Mesenchymal stem cell (in vitro differentiated cells and primary cell): ENCODE measurements around the gene MCM8.

Experiments
- DNase-seq: peaks from one replicate; pipeline ENCODE4 v3.0.0-alpha.2; 2013
- H2AFZ ChIP-seq: one replicate; pipeline ENCODE4 v1.6.1; 2013; ENCODE audit warnings: low read depth, mild to moderate bottlenecking, control low read depth, inconsistent platforms, low read length, moderate library complexity
- H2AK5ac ChIP-seq: 2 replicates; pipeline ENCODE4 v1.6.1; 2013; ENCODE audit warnings: low read length, moderate library complexity, mild to moderate bottlenecking, inconsistent platforms; ENCODE audit not compliant: severe bottlenecking
- H2BK120ac ChIP-seq: one replicate; pipeline ENCODE4 v1.6.1; 2013; ENCODE audit warnings: low read depth, mild to moderate bottlenecking, inconsistent platforms, low read length, moderate library complexity
- H2BK12ac ChIP-seq, 2 experiments: one replicate each; pipeline ENCODE4 v1.6.1; 2013; ENCODE audit warnings: inconsistent platforms in 2 of 2, low read length in 2 of 2, mild to moderate bottlenecking in 2 of 2, moderate library complexity in 2 of 2, control low read depth in 1 of 2
- H2BK15ac ChIP-seq: one replicate; pipeline ENCODE4 v1.6.1; 2013; ENCODE audit warnings: mild to moderate bottlenecking, low read depth, inconsistent platforms; ENCODE audit not compliant: poor library complexity, severe bottlenecking
- H2BK5ac ChIP-seq: 2 replicates; pipeline ENCODE4 v1.6.1; 2013; ENCODE audit warnings: low read depth, mild to moderate bottlenecking, low read length, control low read depth, inconsistent platforms; ENCODE audit not compliant: poor library complexity, severe bottlenecking
- H3K14ac ChIP-seq, 2 experiments: one replicate each; pipeline ENCODE4 v1.6.1; 2013; ENCODE audit warnings: inconsistent platforms in 2 of 2, low read length in 2 of 2, control low read depth in 1 of 2, mild to moderate bottlenecking in 1 of 2, moderate library complexity in 1 of 2
- H3K18ac ChIP-seq, 2 experiments: one replicate each; pipeline ENCODE4 v1.6.1; 2013; ENCODE audit warnings: inconsistent platforms in 2 of 2, low read length in 2 of 2, control low read depth in 1 of 2, low read depth in 1 of 2, mild to moderate bottlenecking in 1 of 2
- H3K23ac ChIP-seq, 2 experiments: one replicate each; pipeline ENCODE4 v1.6.1; 2013; ENCODE audit warnings: inconsistent platforms in 2 of 2, low read length in 2 of 2, mild to moderate bottlenecking in 2 of 2, moderate library complexity in 2 of 2, control low read depth in 1 of 2
- H3K27ac ChIP-seq: 2 replicates; pipeline ENCODE4 v1.5.1; 2013; ENCODE audit warnings: mild to moderate bottlenecking, moderate library complexity, low read length, control low read depth, inconsistent platforms; ENCODE audit not compliant: poor library complexity, severe bottlenecking
- H3K27me3 ChIP-seq, 2 experiments: 2 replicates each; pipeline versions ENCODE4 v1.6.1 to v1.7.0; 2013; ENCODE audit warnings: low read length in 2 of 2, mild to moderate bottlenecking in 2 of 2, moderate library complexity in 2 of 2, control low read depth in 1 of 2, inconsistent platforms in 1 of 2; ENCODE audit not compliant: control insufficient read depth in 1 of 2, insufficient read depth in 1 of 2
- H3K36me3 ChIP-seq, 2 experiments: 2 replicates each; pipeline versions ENCODE4 v1.6.1 to v1.7.0; 2013; ENCODE audit warnings: low read length in 2 of 2, control low read depth in 1 of 2, inconsistent platforms in 1 of 2, low read depth in 1 of 2, mild to moderate bottlenecking in 1 of 2; ENCODE audit not compliant: insufficient read depth in 2 of 2, control insufficient read depth in 1 of 2
- H3K4ac ChIP-seq, 2 experiments: one replicate each; pipeline ENCODE4 v1.6.1; 2013; ENCODE audit warnings: inconsistent platforms in 2 of 2, low read length in 2 of 2, mild to moderate bottlenecking in 2 of 2, moderate library complexity in 2 of 2, control low read depth in 1 of 2, low read depth in 1 of 2
- H3K4me1 ChIP-seq: 2 replicates; pipeline ENCODE4 v1.6.1; 2013; ENCODE audit warnings: low read depth, low read length, control low read depth; ENCODE audit not compliant: control insufficient read depth, insufficient read depth
- H3K4me2 ChIP-seq: 2 replicates; pipeline ENCODE4 v1.6.1; 2013; ENCODE audit warnings: low read length, mild to moderate bottlenecking, inconsistent platforms; ENCODE audit not compliant: poor library complexity, severe bottlenecking
- H3K4me3 ChIP-seq, 2 experiments: 2 replicates each; pipeline versions ENCODE4 v1.5.1 to v1.7.0; 2013; ENCODE audit warnings: low read length in 2 of 2, mild to moderate bottlenecking in 2 of 2, control low read depth in 1 of 2, low read depth in 1 of 2; ENCODE audit not compliant: insufficient read depth in 1 of 2
- H3K79me1 ChIP-seq: replicated peaks from 2 replicates; pipeline ENCODE4 v1.6.1; 2013; ENCODE audit warnings: mild to moderate bottlenecking, control low read depth, low read length, inconsistent platforms; ENCODE audit not compliant: poor library complexity, severe bottlenecking
- H3K9ac ChIP-seq: 2 replicates; pipeline ENCODE4 v1.7.0; 2013; ENCODE audit warnings: mild to moderate bottlenecking, low read length, moderate library complexity
- H3K9me3 ChIP-seq: 2 replicates; pipeline ENCODE4 v1.7.0; 2013; ENCODE audit warnings: mild to moderate bottlenecking, low read length; ENCODE audit not compliant: control insufficient read depth
- H4K8ac ChIP-seq: one replicate; pipeline ENCODE4 v1.6.1; 2013; ENCODE audit warnings: inconsistent platforms, mild to moderate bottlenecking, low read length, moderate library complexity
- H4K91ac ChIP-seq: one replicate; pipeline ENCODE4 v1.6.1; 2013; ENCODE audit warnings: mild to moderate bottlenecking, low read length, inconsistent platforms
- WGBS: methylation state at CpG from one replicate; pipeline ENCODE4 v1.1.7; 2013; ENCODE audit warnings: mixed read lengths; 5-methylcytosine and 5-hydroxymethylcytosine counted together

MCM8 gene

GRCh38 chr20:6040958-6041807 lies 90.7 kb downstream of the MCM8 start:
- Histone ChIP-seq H2AFZ (no peak overlapping the region), H3K18ac (no peak overlapping the region), H3K79me1 (peaks cover 40% of the 10 kb centered on the region), H3K27me3 (no peaks in the 10 kb centered on the region), H3K23ac (no peak overlapping the region), H2BK5ac (no peak overlapping the region), H2BK15ac (no peak overlapping the region), H3K14ac (no peak overlapping the region), H3K4ac (no peak overlapping the region), H3K4me3 (no peak overlapping the region), H3K4me2 (no peak overlapping the region), H3K9ac (no peak overlapping the region), H2BK120ac (no peak overlapping the region), H2BK12ac (no peak overlapping the region), H2AK5ac (no peak overlapping the region), H4K91ac (peak overlapping the region; percentile 15), H4K8ac (no peak overlapping the region), H3K9me3 (no peaks in the 10 kb centered on the region), H3K4me1 (peaks cover 2% of the 10 kb centered on the region), H3K27ac (no peak overlapping the region), H3K36me3 (peaks cover 54 to 55% of the 10 kb centered on the region in 2 experiments)
- 97% methylated on average over 65 of the region's 67 CpGs for WGBS
- DNase-seq, result no peak

GRCh38 chr20:6041808-6042265 lies 91.4 kb downstream of the MCM8 start:
- H3K9ac ChIP-seq, result no peak overlapping the region
- H3K14ac ChIP-seq, result no peak overlapping the region
- H3K18ac ChIP-seq, result no peak overlapping the region
- no peaks in the 10 kb centered on the region for H3K9me3 ChIP-seq
- no peak for DNase-seq
- 96% methylated on average over 26 of the region's 26 CpGs for WGBS
- H2BK120ac ChIP-seq, result no peak overlapping the region
- peaks cover 2% of the 10 kb centered on the region for H3K4me1 ChIP-seq
- H4K91ac ChIP-seq, result no peak overlapping the region
- H3K23ac ChIP-seq, result no peak overlapping the region
- H3K4ac ChIP-seq, result no peak overlapping the region
- no peak overlapping the region for H4K8ac ChIP-seq
- peaks cover 39% of the 10 kb centered on the region for H3K79me1 ChIP-seq
- H2AFZ ChIP-seq, result no peak overlapping the region
- no peak overlapping the region for H3K4me2 ChIP-seq
- H3K27me3 ChIP-seq, result no peaks in the 10 kb centered on the region
- H3K4me3 ChIP-seq, result no peak overlapping the region
- no peak overlapping the region for H3K27ac ChIP-seq
- H2AK5ac ChIP-seq, result no peak overlapping the region
- H2BK15ac ChIP-seq, result no peak overlapping the region
- H2BK5ac ChIP-seq, result no peak overlapping the region
- H3K36me3 ChIP-seq, result peaks cover 48 to 54% of the 10 kb centered on the region in 2 experiments
- H2BK12ac ChIP-seq, result no peak overlapping the region

GRCh38 chr20:6044115-6044514 lies 93.7 kb downstream of the MCM8 start:
- no peak overlapping the region for H3K14ac ChIP-seq
- H3K4ac ChIP-seq, result no peak overlapping the region
- no peak overlapping the region for H2BK5ac ChIP-seq
- peaks cover 2% of the 10 kb centered on the region for H3K4me1 ChIP-seq
- no peak overlapping the region for H3K27ac ChIP-seq
- H3K23ac ChIP-seq, result no peak overlapping the region
- H3K79me1 ChIP-seq, result peaks cover 41% of the 10 kb centered on the region
- H2AK5ac ChIP-seq, result no peak overlapping the region
- H3K9ac ChIP-seq, result no peak overlapping the region
- H2AFZ ChIP-seq, result no peak overlapping the region
- peaks cover 25 to 61% of the 10 kb centered on the region in 2 experiments for H3K36me3 ChIP-seq
- no peak overlapping the region for H4K91ac ChIP-seq
- H2BK120ac ChIP-seq, result no peak overlapping the region
- WGBS, result 82% methylated on average over 2 of the region's 2 CpGs
- no peaks in the 10 kb centered on the region for H3K27me3 ChIP-seq
- H2BK12ac ChIP-seq, result no peak overlapping the region
- H4K8ac ChIP-seq, result no peak overlapping the region
- no peak overlapping the region for H3K4me2 ChIP-seq
- no peak overlapping the region for H3K4me3 ChIP-seq
- no peaks in the 10 kb centered on the region for H3K9me3 ChIP-seq
- DNase-seq, result no peak
- H2BK15ac ChIP-seq, result no peak overlapping the region
- no peak overlapping the region for H3K18ac ChIP-seq

GRCh38 chr20:6045566-6045965 lies 95.1 kb downstream of the MCM8 start:
- Histone ChIP-seq H4K8ac (no peak overlapping the region), H3K4ac (no peak overlapping the region), H3K4me3 (no peak overlapping the region)

More at GRCh38 chr20:6045566-6045965, 95.1 kb downstream of the MCM8 start:
- Histone ChIP-seq H3K23ac (no peak overlapping the region), H3K9me3 (no peaks in the 10 kb centered on the region), H3K9ac (no peak overlapping the region), H3K27me3 (peaks cover 0 to 1% of the 10 kb centered on the region in 2 experiments), H3K36me3 (peaks cover 17 to 60% of the 10 kb centered on the region in 2 experiments), H2BK5ac (no peak overlapping the region), H2AK5ac (no peak overlapping the region), H2AFZ (no peak overlapping the region), H4K91ac (no peak overlapping the region), H3K79me1 (peaks cover 38% of the 10 kb centered on the region), H3K4me2 (no peak overlapping the region), H2BK12ac (no peak overlapping the region), H3K27ac (no peak overlapping the region), H2BK120ac (no peak overlapping the region), H3K4me1 (peaks cover 2% of the 10 kb centered on the region), H2BK15ac (no peak overlapping the region), H3K14ac (no peak overlapping the region), H3K18ac (no peak overlapping the region)
- DNase-seq, result peak; percentile 84
